ENCODE results near the gene PDE2A. TPM values are rescaled to one million over a fixed set of nuclear protein-coding genes. Genes with fewer than 3 reads are reported as not detected.

PDE2A gene
- total RNA-seq, 1 experiment from 2014 or later, result 0.58 TPM

DNA sequence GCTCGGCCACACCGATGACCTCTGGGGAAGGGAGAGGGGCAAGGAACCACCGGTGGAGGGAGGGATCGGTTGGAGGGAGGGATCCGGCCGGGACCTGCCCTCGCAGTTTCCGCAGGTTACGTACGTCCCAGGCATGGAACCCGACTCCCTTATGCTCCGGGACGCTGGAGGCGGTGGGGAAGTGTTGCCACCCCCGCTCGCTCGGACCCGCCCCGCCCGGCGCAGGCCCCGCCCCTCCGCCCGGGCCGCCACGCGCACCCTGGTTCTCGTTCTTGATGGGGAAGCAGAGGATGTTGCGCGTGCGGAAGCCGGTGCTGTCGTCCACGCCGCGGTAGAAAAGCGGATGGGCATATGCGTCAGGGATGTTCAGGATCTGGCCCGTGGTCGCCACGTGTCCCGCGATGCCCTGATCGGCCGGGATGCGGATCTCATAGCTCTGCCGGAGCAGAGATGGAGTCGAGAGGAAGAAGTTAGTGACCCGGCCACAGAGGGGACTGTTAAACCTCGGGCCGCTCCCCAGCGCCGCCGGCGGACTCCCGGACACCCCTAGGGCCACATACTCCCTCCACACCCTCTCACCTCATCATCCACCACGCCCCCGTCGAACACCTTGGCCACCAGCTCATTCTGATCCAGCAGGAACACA, 89.8 kb downstream of the PDE2A start:
- ChIA-PET CTCF (no interaction called here), POLR2A (ENCODE audit: low non-redundant PET) (no interaction called here)
- no peak overlapping the region for H3K4me3 ChIP-seq (ENCODE audit: low read depth, low read length, poor library complexity, severe bottlenecking)
- no peak overlapping the region for H3K27ac ChIP-seq (ENCODE audit: low read depth, low read length, poor library complexity, severe bottlenecking)
- no TSS peak for BruUV-seq (replicated peaks)
- intact Hi-C loops (cut with micrococcal nuclease; ENCODE audit: unreplicated experiment), result loop anchor here (10.0 kb wide), 1 partner anchor 590 kb away; no protein-coding TSS in a partner anchor
- H3K4me1 ChIP-seq (ENCODE audit: insufficient read depth, low read length, poor library complexity, severe bottlenecking), result no peaks in the 10 kb centered on the region
- H3K36me3 ChIP-seq (ENCODE audit: insufficient read depth, low read length, poor library complexity, severe bottlenecking), result no peaks in the 10 kb centered on the region
- no peaks in the 10 kb centered on the region for H3K9me3 ChIP-seq (ENCODE audit: low read depth, low read length, poor library complexity, severe bottlenecking)
- H3K27me3 ChIP-seq (replicated peaks; ENCODE audit: insufficient read depth, low read depth, low read length, poor library complexity), result peaks cover 23% of the 10 kb centered on the region
- TF ChIP-seq, protein P1, sequence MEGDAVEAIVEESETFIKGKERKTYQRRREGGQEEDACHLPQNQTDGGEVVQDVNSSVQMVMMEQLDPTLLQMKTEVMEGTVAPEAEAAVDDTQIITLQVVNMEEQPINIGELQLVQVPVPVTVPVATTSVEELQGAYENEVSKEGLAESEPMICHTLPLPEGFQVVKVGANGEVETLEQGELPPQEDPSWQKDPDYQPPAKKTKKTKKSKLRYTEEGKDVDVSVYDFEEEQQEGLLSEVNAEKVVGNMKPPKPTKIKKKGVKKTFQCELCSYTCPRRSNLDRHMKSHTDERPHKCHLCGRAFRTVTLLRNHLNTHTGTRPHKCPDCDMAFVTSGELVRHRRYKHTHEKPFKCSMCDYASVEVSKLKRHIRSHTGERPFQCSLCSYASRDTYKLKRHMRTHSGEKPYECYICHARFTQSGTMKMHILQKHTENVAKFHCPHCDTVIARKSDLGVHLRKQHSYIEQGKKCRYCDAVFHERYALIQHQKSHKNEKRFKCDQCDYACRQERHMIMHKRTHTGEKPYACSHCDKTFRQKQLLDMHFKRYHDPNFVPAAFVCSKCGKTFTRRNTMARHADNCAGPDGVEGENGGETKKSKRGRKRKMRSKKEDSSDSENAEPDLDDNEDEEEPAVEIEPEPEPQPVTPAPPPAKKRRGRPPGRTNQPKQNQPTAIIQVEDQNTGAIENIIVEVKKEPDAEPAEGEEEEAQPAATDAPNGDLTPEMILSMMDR (conservative IDR thresholded peaks at IDR 0.05; ENCODE audit: low read depth, low read length), result no peak
- TF ChIP-seq EZH2 (IDR thresholded peaks at IDR 0.05; ENCODE audit: borderline replicate concordance, low read depth, low read length, poor library complexity, severe bottlenecking), result no peak
- no peak for DNase-seq (ENCODE audit: low spot score)

DNA sequence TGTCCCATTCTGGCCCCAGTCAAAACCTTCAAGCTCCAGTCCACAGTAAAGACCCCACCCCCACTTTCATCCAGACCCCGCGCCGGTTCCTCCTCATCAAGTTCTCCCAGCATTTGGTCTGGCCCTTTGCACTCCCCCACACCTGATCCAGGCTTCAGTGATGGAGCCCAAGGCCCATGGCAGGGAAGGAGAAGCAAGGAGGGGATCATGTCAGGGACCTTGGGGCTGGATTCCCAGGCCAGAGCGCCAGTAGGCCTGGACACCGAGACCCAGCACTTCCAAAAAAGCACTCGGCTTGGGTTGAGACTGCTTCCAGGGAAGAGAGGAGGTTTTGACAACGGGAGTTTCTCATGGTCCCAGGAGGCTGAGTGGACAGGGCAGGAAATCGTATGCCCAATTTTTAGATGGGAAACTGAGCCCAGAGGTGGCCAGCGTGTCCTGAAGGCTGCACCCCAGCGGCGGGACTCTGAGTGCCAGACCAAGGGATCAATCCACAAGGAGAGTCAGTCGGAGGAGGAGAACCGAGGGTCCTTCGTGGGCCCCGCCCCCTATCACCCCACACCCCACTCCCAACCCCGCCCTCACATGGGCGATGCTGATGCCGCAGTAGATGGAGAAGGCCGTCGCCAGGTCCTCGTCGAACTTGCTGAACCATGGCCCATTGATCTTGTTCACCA, 90.5 kb downstream of the PDE2A start:
- H3K27me3 ChIP-seq (replicated peaks; ENCODE audit: insufficient read depth, low read depth, low read length, poor library complexity), result peaks cover 17% of the 10 kb centered on the region
- H3K4me3 ChIP-seq (ENCODE audit: low read depth, low read length, poor library complexity, severe bottlenecking), result no peak overlapping the region
- intact Hi-C loops (cut with micrococcal nuclease; ENCODE audit: unreplicated experiment), result loop anchor here (10.0 kb wide), 1 partner anchor 591 kb away; no protein-coding TSS in a partner anchor
- ChIA-PET POLR2A (ENCODE audit: low non-redundant PET) (no interaction called here), CTCF (interaction anchor here (0.7 kb wide), 1 partner anchor 61 kb away, joined by 4 read pairs; no protein-coding TSS in a partner anchor)
- no peaks in the 10 kb centered on the region for H3K4me1 ChIP-seq (ENCODE audit: insufficient read depth, low read length, poor library complexity, severe bottlenecking)
- no TSS peak for BruUV-seq (replicated peaks)
- no peaks in the 10 kb centered on the region for H3K36me3 ChIP-seq (ENCODE audit: insufficient read depth, low read length, poor library complexity, severe bottlenecking)
- no peaks in the 10 kb centered on the region for H3K9me3 ChIP-seq (ENCODE audit: low read depth, low read length, poor library complexity, severe bottlenecking)
- no peak overlapping the region for H3K27ac ChIP-seq (ENCODE audit: low read depth, low read length, poor library complexity, severe bottlenecking)
- DNase-seq (ENCODE audit: low spot score), result no peak
- TF ChIP-seq, protein P1 (conservative IDR thresholded peaks at IDR 0.05; ENCODE audit: low read depth, low read length), result no peak
- no peak for TF ChIP-seq EZH2 (IDR thresholded peaks at IDR 0.05; ENCODE audit: borderline replicate concordance, low read depth, low read length, poor library complexity, severe bottlenecking)

DNA sequence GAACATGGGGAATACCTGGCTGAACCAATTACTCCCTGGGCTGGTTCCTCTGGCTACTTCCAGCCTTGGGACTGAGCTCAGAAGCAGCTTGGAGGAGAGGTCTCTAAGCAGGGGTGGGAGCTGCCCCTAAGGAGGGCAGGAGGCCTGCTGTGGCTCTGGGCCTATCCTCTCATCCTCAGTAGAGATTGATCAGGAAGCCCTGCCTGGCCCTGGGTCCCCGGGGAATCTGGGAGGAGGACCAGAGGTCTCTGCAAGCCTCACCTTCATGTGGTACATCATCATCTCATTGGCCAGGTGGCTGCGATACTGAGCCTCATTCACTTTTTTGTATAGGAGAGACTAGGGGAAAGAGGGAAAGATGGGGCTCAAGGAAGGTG, 91.1 kb downstream of the PDE2A start:
- CTCF ChIA-PET, result interaction anchor here (0.7 kb wide), 1 partner anchor 62 kb away, joined by 4 read pairs; no protein-coding TSS in a partner anchor
- Histone ChIP-seq H3K27ac (ENCODE audit: low read depth, low read length, poor library complexity, severe bottlenecking) (no peak overlapping the region), H3K27me3 (replicated peaks; ENCODE audit: insufficient read depth, low read depth, low read length, poor library complexity) (peaks cover 17% of the 10 kb centered on the region), H3K4me3 (ENCODE audit: low read depth, low read length, poor library complexity, severe bottlenecking) (no peak overlapping the region), H3K36me3 (ENCODE audit: insufficient read depth, low read length, poor library complexity, severe bottlenecking) (no peaks in the 10 kb centered on the region), H3K9me3 (ENCODE audit: low read depth, low read length, poor library complexity, severe bottlenecking) (no peaks in the 10 kb centered on the region), H3K4me1 (ENCODE audit: insufficient read depth, low read length, poor library complexity, severe bottlenecking) (no peaks in the 10 kb centered on the region)
- TF ChIP-seq, protein P1 (conservative IDR thresholded peaks at IDR 0.05; ENCODE audit: low read depth, low read length), result no peak
- TF ChIP-seq EZH2 (IDR thresholded peaks at IDR 0.05; ENCODE audit: borderline replicate concordance, low read depth, low read length, poor library complexity, severe bottlenecking), result no peak
- BruUV-seq (replicated peaks), result no TSS peak
- intact Hi-C loops (cut with micrococcal nuclease; ENCODE audit: unreplicated experiment), result loop anchor here (10.0 kb wide), 1 partner anchor 592 kb away; no protein-coding TSS in a partner anchor
- no peak for DNase-seq (ENCODE audit: low spot score)
- POLR2A ChIA-PET (ENCODE audit: low non-redundant PET), result no interaction called here
